HepG2 (cell line): ENCODE measurements around the gene ACSS1. TPM values are rescaled to one million over a fixed set of nuclear protein-coding genes. Genes with fewer than 3 reads are reported as not detected.

Experiments used
- ATAC-seq: fragments of 200-7000 bp; cut with Tn5 transposase; 3 replicates; pipeline ENCODE4 v1.9.1; 2020; ENCODE audit warnings: mild to moderate bottlenecking, moderate library complexity
- BruUV-seq: library from RNA; stranded (reverse); fragments of 400-500 nt; replicated peaks from 2 replicates; lab custom pipeline; 2021; lab: Mats Ljungman, UMichigan
- CTCF ChIA-PET: fragments of 300-600 bp; formaldehyde crosslinking; extraction: SDS; loops from one replicate; lab custom pipeline; 2021; ENCODE audit warnings: low total read pairs, inconsistent platforms, low intra/inter-chr PET ratio; lab: Yijun Ruan, JAX
- POLR2A ChIA-PET: fragments of 350-600 bp; sonication (Branson Sonifier 250); formaldehyde crosslinking; loops from one replicate; lab custom pipeline; 2020; ENCODE audit warnings: antibody characterized with exemption, inconsistent platforms; lab: Yijun Ruan, JAX
- DNase-seq: peaks from one replicate; pipeline ENCODE4 v3.0.0-alpha.2; 2015; ENCODE audit warnings: low spot score
- FAIRE-seq: peaks from 3 replicates; lab custom pipeline; 2011; peaks lifted over from hg19 to GRCh38; lab: Jason Lieb, UNC
- H2AFZ ChIP-seq: one replicate; pipeline ENCODE4 v1.6.1; 2011; ENCODE audit warnings: low read length, inconsistent platforms
- H3K27ac ChIP-seq: fragments of 300-600 bp; 3 replicates; pipeline ENCODE4 v1.8.0; 2011; ENCODE audit warnings: mixed run types, mild to moderate bottlenecking, mixed read lengths, low read length, inconsistent platforms; ENCODE audit not compliant: insufficient read depth; ENCODE audit errors: extremely low read length
- H3K27me3 ChIP-seq, 2 experiments: fragments of 200-600 bp in 1 of 2; 2 replicates in 1 of 2; 3 replicates in 1 of 2; pipeline versions ENCODE4 v1.6.0 to v1.8.0; 2011; ENCODE audit warnings: low read length in 2 of 2, mild to moderate bottlenecking in 2 of 2, moderate library complexity in 2 of 2, inconsistent platforms in 1 of 2; ENCODE audit not compliant: insufficient read depth in 2 of 2, control insufficient read depth in 1 of 2
- H3K36me3 ChIP-seq, 2 experiments: fragments of 200-600 bp in 1 of 2; replicated peaks in 1 of 2; 2 replicates in 1 of 2; 3 replicates in 1 of 2; pipeline versions ENCODE4 v1.5.1 to v1.8.0; 2011; ENCODE audit warnings: low read length in 2 of 2, inconsistent platforms in 1 of 2; ENCODE audit not compliant: insufficient read depth in 2 of 2, control insufficient read depth in 1 of 2
- H3K4me1 ChIP-seq: 2 replicates; pipeline ENCODE4 v1.5.1; 2012; ENCODE audit warnings: low read length, inconsistent platforms; ENCODE audit not compliant: insufficient read depth
- H3K4me2 ChIP-seq: 2 replicates; pipeline ENCODE4 v1.6.0; 2011; ENCODE audit warnings: low read depth, low read length, inconsistent platforms
- H3K4me3 ChIP-seq, 3 experiments: fragments of 200-600 bp in 1 of 3; sonication (generic), shearing (Covaris generic) in 1 of 3; replicated peaks in 1 of 3; 2 replicates each; pipeline ENCODE4 v1.5.1; 2011 to 2016; ENCODE audit warnings: low read length in 3 of 3, inconsistent platforms in 2 of 3, low read depth in 2 of 3, mild to moderate bottlenecking in 2 of 3, control low read depth in 1 of 3, mixed read lengths in 1 of 3; ENCODE audit not compliant: insufficient read depth in 1 of 3
- H3K79me2 ChIP-seq: one replicate; pipeline ENCODE4 v1.6.1; 2011; ENCODE audit warnings: low read length, inconsistent platforms; ENCODE audit not compliant: insufficient read depth
- H3K9ac ChIP-seq: 2 replicates; pipeline ENCODE4 v1.6.0; 2011; ENCODE audit warnings: mild to moderate bottlenecking, low read depth, low read length, inconsistent platforms; ENCODE audit not compliant: insufficient read depth
- H3K9me3 ChIP-seq: 2 replicates; pipeline ENCODE4 v1.5.1; 2012; ENCODE audit warnings: mild to moderate bottlenecking, low read length
- H4K20me1 ChIP-seq: 2 replicates; pipeline ENCODE4 v1.6.0; 2011; ENCODE audit warnings: inconsistent platforms, mild to moderate bottlenecking, low read length, moderate library complexity; ENCODE audit not compliant: insufficient read depth
- BHLHE40 ChIP-seq: IDR thresholded peaks from 2 replicates; pipeline ENCODE4 v1.6.1; 2011; ENCODE audit warnings: low read length, improper control_type of control experiment
- ELF3 ChIP-seq: IDR thresholded peaks from 2 replicates; pipeline ENCODE4 v1.6.1; 2016; ENCODE audit warnings: missing genetic modification reagents, missing compliant biosample characterization
- FLYWCH1 ChIP-seq: sonication (generic); formaldehyde crosslinking; IDR thresholded peaks from 2 replicates; pipeline ENCODE4 v1.8.1; 2023; ENCODE audit warnings: mild to moderate bottlenecking, missing genetic modification reagents
- IRX3 ChIP-seq: sonication (generic); formaldehyde crosslinking; IDR thresholded peaks from 2 replicates; pipeline ENCODE4 v1.8.1; 2023; ENCODE audit warnings: mild to moderate bottlenecking, low read depth, missing genetic modification reagents, borderline replicate concordance
- PHF20 ChIP-seq: sonication (generic); formaldehyde crosslinking; IDR thresholded peaks from 2 replicates; pipeline ENCODE4 v1.5.0; 2020; ENCODE audit warnings: mild to moderate bottlenecking, missing genetic modification reagents
- SMYD3 ChIP-seq: sonication (generic); formaldehyde crosslinking; IDR thresholded peaks from 2 replicates; pipeline ENCODE4 v1.8.1; 2023; ENCODE audit warnings: mild to moderate bottlenecking, missing genetic modification reagents
- YY1 ChIP-seq: IDR thresholded peaks from 2 replicates; pipeline ENCODE4 v1.6.1; 2011; ENCODE audit warnings: low read length, low read depth, moderate library complexity, mild to moderate bottlenecking; ENCODE audit not compliant: insufficient read depth, insufficient replicate concordance
- ZNF572 ChIP-seq: sonication (generic); formaldehyde crosslinking; IDR thresholded peaks from 2 replicates; pipeline ENCODE4 v1.5.1; 2020; ENCODE audit warnings: mild to moderate bottlenecking, missing genetic modification reagents
- WGBS: methylation state at CpG from one replicate; pipeline ENCODE4 v1.1.6; 2017; ENCODE audit warnings: low lambda C conversion rate; 5-methylcytosine and 5-hydroxymethylcytosine counted together
- in situ Hi-C: cut with HindIII; loops from 2 replicates; pipeline ENCODE4 v1.10.0; 2017; ENCODE audit warnings: low pct_unique_long_range_greater_than_20kb; ENCODE audit not compliant: extremely low pct_ligation_motif_present
- intact Hi-C: fragments of 100-400 bp; cut with micrococcal nuclease; formaldehyde crosslinking; loops from one replicate; pipeline ENCODE4 v1.10.0; 2022; ENCODE audit not compliant: unreplicated experiment
- polyA plus RNA-seq, 8 experiments: library from polyadenylated mRNA; depleted of rRNA in 3 of 8; stranded (reverse) in 7 of 8; unstranded in 1 of 8; fragments of >200 nt; fragmentation: Illumina TruSeq in 4 of 8; extraction: Trizol in 4 of 8; gene quantifications; 2 replicates each; pipeline versions ENCODE4 v1.2.1 to v1.2.3, GENCODE V29; 2011 to 2016; ENCODE audit warnings: low read depth in 4 of 8, missing spikeins in 1 of 8, mixed read lengths in 1 of 8; ENCODE audit not compliant: insufficient read depth in 1 of 8
- total RNA-seq, 5 experiments: library from RNA; depleted of rRNA; stranded (reverse); fragments of >200 nt; fragmentation: Illumina TruSeq; extraction: Trizol; gene quantifications; 2 replicates each; pipeline ENCODE4 v1.2.3, GENCODE V29; 2016; ENCODE audit warnings: low read depth in 1 of 5
- TF ChIP-seq, protein P1 (sequence below): IDR thresholded peaks from 2 replicates; pipeline ENCODE4 v1.6.1; 2012; ENCODE audit warnings: low read depth, low read length, improper control_type of control experiment
- TF ChIP-seq, protein P2 (sequence below): sonication (generic); formaldehyde crosslinking; IDR thresholded peaks from 2 replicates; pipeline ENCODE4 v1.4.0; 2020; ENCODE audit warnings: low read depth, mild to moderate bottlenecking, missing genetic modification reagents
- TF ChIP-seq, protein P3 (sequence below): sonication (generic); formaldehyde crosslinking; IDR thresholded peaks from 2 replicates; pipeline ENCODE4 v1.4.0; 2020; ENCODE audit warnings: missing genetic modification reagents
- TF ChIP-seq, protein P4 (sequence below): sonication (generic); formaldehyde crosslinking; IDR thresholded peaks from 2 replicates; pipeline ENCODE4 v1.4.0; 2020; ENCODE audit warnings: mild to moderate bottlenecking, missing genetic modification reagents

The ACSS1 gene
- total and polyA plus RNA-seq, 2 of the 13 experiments (the other 11 are each of a cell fraction or from before 2014, with no cell fraction given) = 15.2 to 41.6 TPM

DNA sequence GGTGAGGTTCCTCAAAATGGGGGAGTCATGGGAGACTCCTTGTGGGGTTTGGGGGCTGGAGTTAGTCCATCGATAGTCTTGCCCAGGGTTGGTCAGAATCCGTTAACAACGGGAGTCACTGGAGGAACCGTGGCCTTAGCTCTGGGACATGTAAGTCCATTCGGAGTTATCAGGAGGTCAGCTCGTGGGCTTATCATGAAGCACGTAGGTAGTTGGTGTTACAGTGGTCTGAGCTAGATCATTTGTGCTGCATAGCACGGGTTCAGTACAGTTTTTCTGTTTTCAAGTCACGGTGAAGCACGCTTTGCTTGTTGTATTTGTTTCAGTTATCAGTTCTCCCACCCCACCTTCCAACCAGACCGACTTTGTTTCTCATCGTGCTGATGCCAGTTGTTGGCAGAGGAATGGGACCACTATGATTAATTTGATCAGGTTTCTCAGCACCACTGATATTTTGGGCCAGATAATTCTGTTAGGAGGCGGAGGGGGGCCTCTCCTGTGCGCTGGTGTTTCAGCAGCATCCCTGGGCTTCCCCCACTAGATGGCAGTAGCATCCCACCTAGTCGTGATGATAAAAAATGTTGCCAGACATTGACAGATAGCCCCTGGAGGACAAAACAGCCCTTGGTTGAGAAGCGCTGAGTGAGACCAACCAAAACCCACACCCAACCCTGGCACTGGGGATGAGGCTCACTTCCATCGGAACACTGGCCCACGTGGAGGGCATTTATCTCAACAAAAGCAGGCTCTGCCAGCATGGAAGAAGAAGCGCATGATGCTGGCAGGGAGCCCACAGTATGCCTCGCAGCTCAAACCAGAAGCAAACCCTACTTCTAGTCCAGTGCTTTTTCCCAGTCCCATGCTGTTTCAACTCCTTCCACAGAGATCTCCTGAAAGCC lies 63.2 kb downstream of the ACSS1 start:
- intact Hi-C loops (loop anchor here (1.0 to 10.0 kb wide), 5 partner anchors 38 to 400 kb away; partner anchors contain the start of gene ABHD12), in situ Hi-C loops (loop anchor here (5.0 to 10.0 kb wide), 3 partner anchors 68 to 300 kb away; partner anchors contain the start of gene ENTPD6)
- no peaks in the 10 kb centered on the region for H4K20me1 ChIP-seq
- H3K9me3 ChIP-seq = no peaks in the 10 kb centered on the region
- H3K4me1 ChIP-seq = peaks cover 47% of the 10 kb centered on the region
- peaks cover 27% of the 10 kb centered on the region for H3K79me2 ChIP-seq
- DNase-seq = peak; percentile 85
- WGBS = 32% methylated on average over 19 of the region's 20 CpGs
- H3K27ac ChIP-seq = no peak overlapping the region
- ChIA-PET POLR2A (interaction anchor here (0.8 to 1.2 kb wide), 4 partner anchors 38 to 71 kb away, joined by 3 to 4 read pairs (median 4); no protein-coding TSS in a partner anchor), CTCF (interaction anchor here (0.6 to 6.9 kb wide), 10 partner anchors 39 to 404 kb away, joined by 3 to 138 read pairs (median 4); partner anchors contain the start of gene PYGB)
- H3K4me3 ChIP-seq = peak overlapping the region in 1 of 3 experiments; percentile 21; a peak in 1 of 6 replicates
- peak; percentile 52 for ATAC-seq
- no peak overlapping the region for H3K9ac ChIP-seq
- BruUV-seq = no TSS peak
- H3K36me3 ChIP-seq = no peaks in the 10 kb centered on the region
- peaks cover 1 to 7% of the 10 kb centered on the region in 2 experiments; a peak in 2 of 5 replicates for H3K27me3 ChIP-seq
- H2AFZ ChIP-seq = peak overlapping the region; percentile 68
- FAIRE-seq = peak; percentile 94
- H3K4me2 ChIP-seq = peak overlapping the region; percentile 97
- TF ChIP-seq, protein P1, sequence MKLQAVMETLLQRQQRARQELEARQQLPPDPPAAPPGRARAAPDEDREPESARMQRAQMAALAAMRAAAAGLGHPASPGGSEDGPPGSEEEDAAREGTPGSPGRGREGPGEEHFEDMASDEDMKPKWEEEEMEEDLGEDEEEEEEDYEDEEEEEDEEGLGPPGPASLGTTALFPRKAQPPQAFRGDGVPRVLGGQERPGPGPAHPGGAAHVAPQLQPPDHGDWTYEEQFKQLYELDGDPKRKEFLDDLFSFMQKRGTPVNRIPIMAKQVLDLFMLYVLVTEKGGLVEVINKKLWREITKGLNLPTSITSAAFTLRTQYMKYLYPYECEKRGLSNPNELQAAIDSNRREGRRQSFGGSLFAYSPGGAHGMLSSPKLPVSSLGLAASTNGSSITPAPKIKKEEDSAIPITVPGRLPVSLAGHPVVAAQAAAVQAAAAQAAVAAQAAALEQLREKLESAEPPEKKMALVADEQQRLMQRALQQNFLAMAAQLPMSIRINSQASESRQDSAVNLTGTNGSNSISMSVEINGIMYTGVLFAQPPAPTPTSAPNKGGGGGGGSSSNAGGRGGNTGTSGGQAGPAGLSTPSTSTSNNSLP = peak; percentile 72
- TF ChIP-seq, protein P2, sequence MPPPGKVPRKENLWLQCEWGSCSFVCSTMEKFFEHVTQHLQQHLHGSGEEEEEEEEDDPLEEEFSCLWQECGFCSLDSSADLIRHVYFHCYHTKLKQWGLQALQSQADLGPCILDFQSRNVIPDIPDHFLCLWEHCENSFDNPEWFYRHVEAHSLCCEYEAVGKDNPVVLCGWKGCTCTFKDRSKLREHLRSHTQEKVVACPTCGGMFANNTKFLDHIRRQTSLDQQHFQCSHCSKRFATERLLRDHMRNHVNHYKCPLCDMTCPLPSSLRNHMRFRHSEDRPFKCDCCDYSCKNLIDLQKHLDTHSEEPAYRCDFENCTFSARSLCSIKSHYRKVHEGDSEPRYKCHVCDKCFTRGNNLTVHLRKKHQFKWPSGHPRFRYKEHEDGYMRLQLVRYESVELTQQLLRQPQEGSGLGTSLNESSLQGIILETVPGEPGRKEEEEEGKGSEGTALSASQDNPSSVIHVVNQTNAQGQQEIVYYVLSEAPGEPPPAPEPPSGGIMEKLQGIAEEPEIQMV (CRISPR knock-in tag) = peak; percentile 65; the same call in 1 of the 2 replicates
- TF ChIP-seq ELF3 (CRISPR knock-in tag) = peak; percentile 50; the same call in 1 of the 2 replicates
- TF ChIP-seq, protein P3, sequence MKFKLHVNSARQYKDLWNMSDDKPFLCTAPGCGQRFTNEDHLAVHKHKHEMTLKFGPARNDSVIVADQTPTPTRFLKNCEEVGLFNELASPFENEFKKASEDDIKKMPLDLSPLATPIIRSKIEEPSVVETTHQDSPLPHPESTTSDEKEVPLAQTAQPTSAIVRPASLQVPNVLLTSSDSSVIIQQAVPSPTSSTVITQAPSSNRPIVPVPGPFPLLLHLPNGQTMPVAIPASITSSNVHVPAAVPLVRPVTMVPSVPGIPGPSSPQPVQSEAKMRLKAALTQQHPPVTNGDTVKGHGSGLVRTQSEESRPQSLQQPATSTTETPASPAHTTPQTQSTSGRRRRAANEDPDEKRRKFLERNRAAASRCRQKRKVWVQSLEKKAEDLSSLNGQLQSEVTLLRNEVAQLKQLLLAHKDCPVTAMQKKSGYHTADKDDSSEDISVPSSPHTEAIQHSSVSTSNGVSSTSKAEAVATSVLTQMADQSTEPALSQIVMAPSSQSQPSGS (CRISPR knock-in tag) = 0 out of 2 replicates have a peak, but pooled peaks have one; percentile 33
- TF ChIP-seq BHLHE40 = peak; percentile 69
- no peak for TF ChIP-seq SMYD3 (CRISPR knock-in tag)
- peak; percentile 60 for TF ChIP-seq YY1
- no peak for TF ChIP-seq IRX3
- TF ChIP-seq FLYWCH1 (CRISPR knock-in tag) = no peak
- no peak for TF ChIP-seq PHF20 (CRISPR knock-in tag)
- 0 out of 2 replicates have a peak, but pooled peaks have one; percentile 5 for TF ChIP-seq ZNF572 (CRISPR knock-in tag)
- TF ChIP-seq, protein P4, sequence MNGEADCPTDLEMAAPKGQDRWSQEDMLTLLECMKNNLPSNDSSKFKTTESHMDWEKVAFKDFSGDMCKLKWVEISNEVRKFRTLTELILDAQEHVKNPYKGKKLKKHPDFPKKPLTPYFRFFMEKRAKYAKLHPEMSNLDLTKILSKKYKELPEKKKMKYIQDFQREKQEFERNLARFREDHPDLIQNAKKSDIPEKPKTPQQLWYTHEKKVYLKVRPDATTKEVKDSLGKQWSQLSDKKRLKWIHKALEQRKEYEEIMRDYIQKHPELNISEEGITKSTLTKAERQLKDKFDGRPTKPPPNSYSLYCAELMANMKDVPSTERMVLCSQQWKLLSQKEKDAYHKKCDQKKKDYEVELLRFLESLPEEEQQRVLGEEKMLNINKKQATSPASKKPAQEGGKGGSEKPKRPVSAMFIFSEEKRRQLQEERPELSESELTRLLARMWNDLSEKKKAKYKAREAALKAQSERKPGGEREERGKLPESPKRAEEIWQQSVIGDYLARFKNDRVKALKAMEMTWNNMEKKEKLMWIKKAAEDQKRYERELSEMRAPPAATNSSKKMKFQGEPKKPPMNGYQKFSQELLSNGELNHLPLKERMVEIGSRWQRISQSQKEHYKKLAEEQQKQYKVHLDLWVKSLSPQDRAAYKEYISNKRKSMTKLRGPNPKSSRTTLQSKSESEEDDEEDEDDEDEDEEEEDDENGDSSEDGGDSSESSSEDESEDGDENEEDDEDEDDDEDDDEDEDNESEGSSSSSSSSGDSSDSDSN (CRISPR knock-in tag) = peak; percentile 62
